A673 (cell line): ENCODE results near the gene ZBTB2. TPM values are rescaled to one million over a fixed set of nuclear protein-coding genes. Genes with fewer than 3 reads are reported as not detected.

Source experiments
- BruUV-seq: library from RNA; stranded (reverse); fragments of 400-500 nt; replicated peaks from 2 replicates; lab custom pipeline; 2021; lab: Mats Ljungman, UMichigan
- CTCF ChIA-PET: fragments of 300-600 bp; sonication (Branson Sonifier 250); formaldehyde crosslinking; loops from one replicate; lab custom pipeline; 2022; ENCODE audit warnings: antibody characterized with exemption; lab: Charles Lee
- POLR2A ChIA-PET: fragments of 300-600 bp; sonication (Branson Sonifier 250); formaldehyde crosslinking; loops from one replicate; lab custom pipeline; 2022; ENCODE audit warnings: antibody characterized with exemption; ENCODE audit not compliant: low non-redundant PET; lab: Charles Lee
- DNase-seq: peaks from one replicate; pipeline ENCODE4 v3.0.0-alpha.2; 2015; ENCODE audit warnings: low spot score
- H3K27ac ChIP-seq: fragments of 200-600 bp; sonication (generic); 2 replicates; pipeline ENCODE4 v1.5.1; 2016; ENCODE audit warnings: mixed run types, low read depth, mild to moderate bottlenecking, mixed read lengths, antibody characterized with exemption, low read length; ENCODE audit not compliant: poor library complexity, severe bottlenecking
- H3K27me3 ChIP-seq: fragments of 200-600 bp; sonication (generic); replicated peaks from 2 replicates; pipeline ENCODE4 v1.6.1; 2017; ENCODE audit warnings: mixed run types, low read depth, mild to moderate bottlenecking, mixed read lengths, antibody characterized with exemption, low read length; ENCODE audit not compliant: insufficient read depth, poor library complexity
- H3K36me3 ChIP-seq: fragments of 200-600 bp; sonication (generic); 2 replicates; pipeline ENCODE4 v1.6.1; 2016; ENCODE audit warnings: mixed run types, mild to moderate bottlenecking, mixed read lengths, antibody characterized with exemption, low read length; ENCODE audit not compliant: insufficient read depth, poor library complexity, severe bottlenecking
- H3K4me1 ChIP-seq: fragments of 200-600 bp; sonication (generic); 2 replicates; pipeline ENCODE4 v1.6.1; 2017; ENCODE audit warnings: mixed run types, mild to moderate bottlenecking, mixed read lengths, antibody characterized with exemption, low read length; ENCODE audit not compliant: insufficient read depth, poor library complexity, severe bottlenecking
- H3K4me3 ChIP-seq: fragments of 200-600 bp; sonication (generic); 2 replicates; pipeline ENCODE4 v1.5.1; 2016; ENCODE audit warnings: low read depth, mixed run types, mild to moderate bottlenecking, mixed read lengths, low read length; ENCODE audit not compliant: poor library complexity, severe bottlenecking
- H3K9me3 ChIP-seq: fragments of 200-600 bp; sonication (generic); 2 replicates; pipeline ENCODE4 v1.6.1; 2016; ENCODE audit warnings: mixed run types, low read depth, mild to moderate bottlenecking, mixed read lengths, antibody characterized with exemption, low read length; ENCODE audit not compliant: poor library complexity, severe bottlenecking
- EZH2 ChIP-seq: fragments of 200-600 bp; sonication (generic); IDR thresholded peaks from 2 replicates; pipeline ENCODE4 v1.6.1; 2017; ENCODE audit warnings: borderline replicate concordance, low read depth, mild to moderate bottlenecking, mixed read lengths, antibody characterized with exemption, low read length; ENCODE audit not compliant: poor library complexity, severe bottlenecking
- intact Hi-C: fragments of 100-400 bp; cut with micrococcal nuclease; formaldehyde crosslinking; loops from one replicate; pipeline ENCODE4 v1.10.0; 2022; ENCODE audit not compliant: unreplicated experiment
- total RNA-seq: library from RNA; stranded (reverse); gene quantifications from 2 replicates; pipeline ENCODE4 v1.2.3, GENCODE V29; 2021
- TF ChIP-seq, protein P1 (sequence below): fragments of 300-800, 200-600 bp; sonication (generic); conservative IDR thresholded peaks from 2 replicates; pipeline ENCODE4 v1.5.1; 2017; ENCODE audit warnings: low read depth, mild to moderate bottlenecking, antibody characterized with exemption, low read length, moderate library complexity, mixed read lengths

ZBTB2 gene
- total RNA-seq, 1 experiment from 2014 or later, result 24.0 TPM

DNA sequence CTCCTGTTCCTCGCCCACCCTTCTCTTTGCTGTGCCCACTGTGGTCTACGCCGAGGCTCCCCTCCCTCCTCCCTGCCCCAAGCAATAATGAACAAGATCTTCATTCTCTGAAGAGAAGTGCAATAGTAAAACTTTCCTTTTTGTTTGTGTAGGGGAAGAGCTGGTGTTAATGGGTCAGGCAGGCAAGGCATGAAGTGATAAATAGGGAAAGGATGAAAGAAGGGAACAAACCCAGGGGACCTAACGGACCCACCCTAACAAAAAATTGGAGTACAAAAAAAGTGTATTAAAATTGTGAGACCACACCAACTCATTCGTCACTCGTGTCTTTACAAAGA is 66.9 kb downstream of the ZBTB2 start:
- CTCF ChIA-PET, result interaction anchor here (0.6 to 3.6 kb wide), 15 partner anchors 9 to 906 kb away, joined by 3 to 54 read pairs (median 3); no protein-coding TSS in a partner anchor
- no peak for DNase-seq
- H3K4me1 ChIP-seq, result peaks cover 28% of the 10 kb centered on the region
- peak overlapping the region; percentile 75 for H3K27ac ChIP-seq
- no peaks in the 10 kb centered on the region for H3K9me3 ChIP-seq
- TF ChIP-seq, protein P1, sequence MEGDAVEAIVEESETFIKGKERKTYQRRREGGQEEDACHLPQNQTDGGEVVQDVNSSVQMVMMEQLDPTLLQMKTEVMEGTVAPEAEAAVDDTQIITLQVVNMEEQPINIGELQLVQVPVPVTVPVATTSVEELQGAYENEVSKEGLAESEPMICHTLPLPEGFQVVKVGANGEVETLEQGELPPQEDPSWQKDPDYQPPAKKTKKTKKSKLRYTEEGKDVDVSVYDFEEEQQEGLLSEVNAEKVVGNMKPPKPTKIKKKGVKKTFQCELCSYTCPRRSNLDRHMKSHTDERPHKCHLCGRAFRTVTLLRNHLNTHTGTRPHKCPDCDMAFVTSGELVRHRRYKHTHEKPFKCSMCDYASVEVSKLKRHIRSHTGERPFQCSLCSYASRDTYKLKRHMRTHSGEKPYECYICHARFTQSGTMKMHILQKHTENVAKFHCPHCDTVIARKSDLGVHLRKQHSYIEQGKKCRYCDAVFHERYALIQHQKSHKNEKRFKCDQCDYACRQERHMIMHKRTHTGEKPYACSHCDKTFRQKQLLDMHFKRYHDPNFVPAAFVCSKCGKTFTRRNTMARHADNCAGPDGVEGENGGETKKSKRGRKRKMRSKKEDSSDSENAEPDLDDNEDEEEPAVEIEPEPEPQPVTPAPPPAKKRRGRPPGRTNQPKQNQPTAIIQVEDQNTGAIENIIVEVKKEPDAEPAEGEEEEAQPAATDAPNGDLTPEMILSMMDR, result no peak
- TF ChIP-seq EZH2, result no peak
- POLR2A ChIA-PET, result no interaction called here
- peak overlapping the region; percentile 74 for H3K4me3 ChIP-seq
- no peaks in the 10 kb centered on the region for H3K36me3 ChIP-seq
- intact Hi-C loops, result loop anchor here (1.0 to 2.0 kb wide), 3 partner anchors 84 to 432 kb away; no protein-coding TSS in a partner anchor
- BruUV-seq, result no TSS peak
- H3K27me3 ChIP-seq, result no peaks in the 10 kb centered on the region

DNA sequence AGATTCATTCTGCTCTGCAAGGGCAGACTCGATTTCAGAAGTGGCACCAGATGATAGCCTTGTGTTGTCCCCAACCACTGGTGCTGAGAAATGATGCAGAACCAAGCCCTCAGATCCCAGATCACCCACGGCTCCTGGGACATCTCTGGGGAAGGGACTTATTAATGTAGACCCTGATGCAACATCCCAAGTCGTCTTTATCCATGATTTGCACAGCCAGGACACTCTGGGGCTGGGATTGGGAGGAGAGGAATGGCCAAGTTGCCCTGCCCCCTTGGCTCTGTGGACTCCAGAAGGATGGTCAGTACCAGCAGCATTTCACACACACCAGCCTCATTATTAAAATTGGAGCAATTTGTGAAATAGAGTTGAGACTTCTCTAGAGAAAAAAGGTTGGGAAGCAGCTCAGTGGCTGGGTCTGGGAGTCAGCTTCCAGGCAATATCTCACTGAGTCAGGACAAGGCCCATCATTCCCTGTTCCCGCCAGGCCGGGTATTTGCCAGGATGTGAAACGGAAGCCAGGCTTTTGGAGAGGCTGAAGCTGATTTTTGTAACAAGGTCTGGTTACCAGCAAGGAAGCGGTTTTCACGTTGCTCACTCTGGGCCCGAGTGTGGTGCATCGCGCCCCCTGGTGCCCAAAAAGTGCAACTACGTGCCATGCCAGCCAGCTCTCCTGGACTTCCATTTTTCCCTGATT is 67.4 kb downstream of the ZBTB2 start:
- ChIA-PET POLR2A (no interaction called here), CTCF (interaction anchor here (0.5 to 3.6 kb wide), 15 partner anchors 9 to 906 kb away, joined by 3 to 54 read pairs (median 3); no protein-coding TSS in a partner anchor)
- Histone ChIP-seq H3K27ac (peak overlapping the region; percentile 75), H3K27me3 (no peaks in the 10 kb centered on the region), H3K36me3 (no peaks in the 10 kb centered on the region), H3K9me3 (no peaks in the 10 kb centered on the region), H3K4me1 (peaks cover 24% of the 10 kb centered on the region), H3K4me3 (peak overlapping the region; percentile 74)
- no peak for TF ChIP-seq EZH2
- TF ChIP-seq, protein P1, result peak; percentile 97
- DNase-seq, result peak; percentile 90
- BruUV-seq, result no TSS peak
- intact Hi-C loops, result loop anchor here (1.0 to 2.0 kb wide), 3 partner anchors 83 to 432 kb away; no protein-coding TSS in a partner anchor

DNA sequence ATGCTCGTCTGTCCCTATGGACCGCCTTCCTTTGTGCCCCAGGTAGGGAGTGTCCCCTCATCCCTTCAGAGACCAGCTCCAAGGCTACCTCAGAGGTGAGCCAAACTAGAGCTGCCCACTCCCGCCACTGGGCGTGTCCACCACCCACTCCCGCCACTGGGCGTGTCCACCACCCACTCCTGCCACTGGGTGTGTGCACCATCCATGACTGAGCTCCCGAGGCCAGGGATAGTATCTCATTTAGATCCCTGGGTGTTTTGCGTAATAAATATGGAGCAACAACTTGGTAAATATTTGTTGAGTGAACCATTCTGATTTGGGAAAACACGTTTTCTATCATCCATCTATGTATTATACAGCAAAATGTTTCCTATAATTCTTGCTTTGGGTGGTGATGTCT is 68.8 kb downstream of the ZBTB2 start:
- ChIA-PET CTCF (no interaction called here), POLR2A (no interaction called here)
- H3K4me3 ChIP-seq, result no peak overlapping the region
- no peak overlapping the region for H3K27ac ChIP-seq
- peaks cover 24% of the 10 kb centered on the region for H3K4me1 ChIP-seq
- H3K9me3 ChIP-seq, result no peaks in the 10 kb centered on the region
- H3K36me3 ChIP-seq, result no peaks in the 10 kb centered on the region
- no peak for DNase-seq
- TF ChIP-seq EZH2, result no peak
- TF ChIP-seq, protein P1, result no peak
- BruUV-seq, result no TSS peak
- H3K27me3 ChIP-seq, result no peaks in the 10 kb centered on the region
- intact Hi-C loops, result no loop called here
